ENCODE measurements around the gene GRIK4.

GRIK4 gene

DNA sequence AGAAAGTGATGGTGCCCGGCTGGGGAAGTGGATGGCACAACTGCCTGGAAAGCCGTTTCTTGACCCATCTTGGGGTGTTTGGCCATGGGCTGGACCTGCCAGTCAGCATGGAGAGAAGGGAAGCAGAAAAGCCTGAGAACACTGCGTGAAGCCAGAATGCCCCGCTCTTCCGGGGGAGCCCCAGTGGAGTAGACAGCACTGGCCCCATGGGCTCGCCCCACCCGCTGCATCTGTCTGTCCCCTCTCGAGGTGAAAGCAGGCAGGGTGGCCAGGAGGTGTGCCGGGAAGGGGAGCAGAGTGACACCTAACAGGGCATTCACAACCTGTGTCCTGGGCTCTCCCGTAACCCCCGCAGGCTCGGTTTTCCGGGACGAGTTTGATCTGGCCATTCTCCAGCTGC, 455.3 kb downstream of the GRIK4 start:
- TF ChIP-seq POLR2AphosphoS5 (IDR thresholded peaks at IDR 0.05; ENCODE audit: low read depth, low read length) (no peak), TAF1 (IDR thresholded peaks at IDR 0.05; ENCODE audit: borderline replicate concordance, insufficient read depth, low read length) (no peak), SIN3A (IDR thresholded peaks at IDR 0.05; ENCODE audit: borderline replicate concordance, insufficient read depth, low read length) (no peak), FOXP2 (optimal IDR thresholded peaks at IDR 0.05; ENCODE audit: borderline replicate concordance, extremely low read depth, extremely low read length, insufficient read depth) (no peak)
- TF ChIP-seq, protein P1, sequence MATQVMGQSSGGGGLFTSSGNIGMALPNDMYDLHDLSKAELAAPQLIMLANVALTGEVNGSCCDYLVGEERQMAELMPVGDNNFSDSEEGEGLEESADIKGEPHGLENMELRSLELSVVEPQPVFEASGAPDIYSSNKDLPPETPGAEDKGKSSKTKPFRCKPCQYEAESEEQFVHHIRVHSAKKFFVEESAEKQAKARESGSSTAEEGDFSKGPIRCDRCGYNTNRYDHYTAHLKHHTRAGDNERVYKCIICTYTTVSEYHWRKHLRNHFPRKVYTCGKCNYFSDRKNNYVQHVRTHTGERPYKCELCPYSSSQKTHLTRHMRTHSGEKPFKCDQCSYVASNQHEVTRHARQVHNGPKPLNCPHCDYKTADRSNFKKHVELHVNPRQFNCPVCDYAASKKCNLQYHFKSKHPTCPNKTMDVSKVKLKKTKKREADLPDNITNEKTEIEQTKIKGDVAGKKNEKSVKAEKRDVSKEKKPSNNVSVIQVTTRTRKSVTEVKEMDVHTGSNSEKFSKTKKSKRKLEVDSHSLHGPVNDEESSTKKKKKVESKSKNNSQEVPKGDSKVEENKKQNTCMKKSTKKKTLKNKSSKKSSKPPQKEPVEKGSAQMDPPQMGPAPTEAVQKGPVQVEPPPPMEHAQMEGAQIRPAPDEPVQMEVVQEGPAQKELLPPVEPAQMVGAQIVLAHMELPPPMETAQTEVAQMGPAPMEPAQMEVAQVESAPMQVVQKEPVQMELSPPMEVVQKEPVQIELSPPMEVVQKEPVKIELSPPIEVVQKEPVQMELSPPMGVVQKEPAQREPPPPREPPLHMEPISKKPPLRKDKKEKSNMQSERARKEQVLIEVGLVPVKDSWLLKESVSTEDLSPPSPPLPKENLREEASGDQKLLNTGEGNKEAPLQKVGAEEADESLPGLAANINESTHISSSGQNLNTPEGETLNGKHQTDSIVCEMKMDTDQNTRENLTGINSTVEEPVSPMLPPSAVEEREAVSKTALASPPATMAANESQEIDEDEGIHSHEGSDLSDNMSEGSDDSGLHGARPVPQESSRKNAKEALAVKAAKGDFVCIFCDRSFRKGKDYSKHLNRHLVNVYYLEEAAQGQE (IDR thresholded peaks at IDR 0.05; ENCODE audit: insufficient read depth in 1 of 2, low read depth in 2 of 2, low read length in 2 of 2) = no peak

DNA sequence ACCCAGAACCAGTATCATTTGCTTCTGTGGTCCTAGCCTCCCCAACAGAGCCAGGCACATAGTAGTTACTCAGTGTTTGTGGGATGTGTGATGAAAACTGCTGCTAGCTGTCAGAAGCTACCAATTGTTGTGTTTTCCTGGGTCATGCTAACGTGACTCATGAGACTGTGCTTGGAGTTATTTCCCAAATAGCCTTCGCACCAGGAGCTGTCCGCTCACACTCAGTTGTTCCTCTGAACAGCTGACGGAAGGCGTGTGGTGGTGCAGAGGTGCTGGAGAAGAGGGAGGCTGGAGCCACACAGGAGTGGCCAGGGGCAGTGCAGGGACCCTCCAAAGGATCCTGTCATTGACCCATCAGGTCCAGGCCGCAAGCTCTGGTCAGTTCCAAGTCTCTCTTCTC, 458.4 kb downstream of the GRIK4 start:
- TF ChIP-seq TAF1 (IDR thresholded peaks at IDR 0.05; ENCODE audit: borderline replicate concordance, insufficient read depth, low read length) (no peak), SIN3A (IDR thresholded peaks at IDR 0.05; ENCODE audit: borderline replicate concordance, insufficient read depth, low read length) (no peak), FOXP2 (optimal IDR thresholded peaks at IDR 0.05; ENCODE audit: borderline replicate concordance, extremely low read depth, extremely low read length, insufficient read depth) (no peak)
- TF ChIP-seq, protein P1 (IDR thresholded peaks at IDR 0.05; ENCODE audit: insufficient read depth in 1 of 2, low read depth in 2 of 2, low read length in 2 of 2) = peak in 1 of 2 experiments; percentile 65; a peak in 1 of 4 replicates

DNA sequence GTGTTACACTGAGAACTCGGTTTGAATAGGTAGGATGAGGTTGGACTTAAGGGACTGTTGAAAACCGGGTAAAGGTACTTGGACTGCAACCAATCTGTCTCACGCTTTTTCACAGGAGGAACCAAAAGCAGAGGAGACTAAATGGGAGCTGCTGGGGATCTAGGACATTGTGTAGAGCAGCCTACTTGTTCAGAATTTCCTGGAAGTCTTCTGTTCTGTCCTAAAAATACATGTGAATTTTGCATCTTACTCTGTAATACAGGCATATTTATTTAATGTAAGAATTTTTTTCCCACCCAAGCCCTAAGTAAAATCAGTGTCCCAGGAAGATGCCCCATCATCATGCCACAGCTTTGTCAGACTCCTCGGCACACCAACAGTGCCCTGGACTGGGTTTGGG, 460.3 kb downstream of the GRIK4 start:
- TF ChIP-seq TAF1 (IDR thresholded peaks at IDR 0.05; ENCODE audit: borderline replicate concordance, insufficient read depth, low read length) (no peak), SIN3A (IDR thresholded peaks at IDR 0.05; ENCODE audit: borderline replicate concordance, insufficient read depth, low read length) (no peak), POLR2AphosphoS5 (IDR thresholded peaks at IDR 0.05; ENCODE audit: low read depth, low read length) (no peak), FOXP2 (optimal IDR thresholded peaks at IDR 0.05; ENCODE audit: borderline replicate concordance, extremely low read depth, extremely low read length, insufficient read depth) (no peak)
- TF ChIP-seq, protein P1 (IDR thresholded peaks at IDR 0.05; ENCODE audit: insufficient read depth in 1 of 2, low read depth in 2 of 2, low read length in 2 of 2) = no peak

DNA sequence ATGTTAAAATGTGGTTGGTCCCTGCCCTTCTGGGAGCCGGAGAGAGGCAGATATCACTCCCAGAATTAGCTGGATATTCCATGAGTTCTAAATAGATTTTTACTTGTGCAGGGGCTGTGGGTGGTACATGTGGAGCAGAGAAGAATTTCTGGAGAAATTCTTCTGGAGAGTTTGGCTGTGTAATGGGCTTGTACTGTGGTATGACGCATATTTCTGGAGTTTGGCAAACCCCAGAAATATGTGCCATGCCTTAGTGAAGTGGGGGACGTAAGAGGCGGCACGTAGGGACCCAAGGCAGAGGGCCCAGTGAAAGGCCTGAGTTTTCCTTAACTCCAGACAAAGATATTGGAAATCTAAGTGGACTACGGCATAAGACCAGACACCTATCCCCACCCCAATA, 461.1 kb downstream of the GRIK4 start:
- TF ChIP-seq FOXP2 (optimal IDR thresholded peaks at IDR 0.05; ENCODE audit: borderline replicate concordance, extremely low read depth, extremely low read length, insufficient read depth) = no peak
- no peak for TF ChIP-seq TAF1 (IDR thresholded peaks at IDR 0.05; ENCODE audit: borderline replicate concordance, insufficient read depth, low read length)
- no peak for TF ChIP-seq SIN3A (IDR thresholded peaks at IDR 0.05; ENCODE audit: borderline replicate concordance, insufficient read depth, low read length)
- TF ChIP-seq POLR2AphosphoS5 (IDR thresholded peaks at IDR 0.05; ENCODE audit: low read depth, low read length) = no peak
- TF ChIP-seq, protein P1 (IDR thresholded peaks at IDR 0.05; ENCODE audit: insufficient read depth in 1 of 2, low read depth in 2 of 2, low read length in 2 of 2) = no peak

DNA sequence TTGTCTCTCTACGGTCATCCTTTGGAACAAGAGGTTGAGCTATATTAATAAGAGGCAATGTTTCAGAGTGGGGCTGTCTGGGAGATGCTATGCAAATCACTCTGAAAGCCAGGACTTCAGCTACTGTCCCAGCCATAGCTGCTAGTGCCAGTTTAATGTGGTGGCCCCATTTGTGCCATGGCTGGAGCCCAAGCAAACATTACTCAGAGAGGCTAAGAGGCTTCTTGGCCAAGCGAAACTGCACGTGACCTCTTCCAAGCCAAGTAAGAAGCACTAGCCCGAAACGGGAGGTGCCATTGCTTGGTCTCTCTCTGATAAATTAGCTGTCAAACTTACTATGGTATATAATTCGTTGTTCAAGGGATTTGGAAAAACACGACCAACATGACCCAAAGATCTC, 462.0 kb downstream of the GRIK4 start:
- TF ChIP-seq POLR2AphosphoS5 (IDR thresholded peaks at IDR 0.05; ENCODE audit: low read depth, low read length) = no peak
- TF ChIP-seq TAF1 (IDR thresholded peaks at IDR 0.05; ENCODE audit: borderline replicate concordance, insufficient read depth, low read length) = no peak
- TF ChIP-seq SIN3A (IDR thresholded peaks at IDR 0.05; ENCODE audit: borderline replicate concordance, insufficient read depth, low read length) = no peak
- no peak for TF ChIP-seq FOXP2 (optimal IDR thresholded peaks at IDR 0.05; ENCODE audit: borderline replicate concordance, extremely low read depth, extremely low read length, insufficient read depth)
- TF ChIP-seq, protein P1 (IDR thresholded peaks at IDR 0.05; ENCODE audit: insufficient read depth in 1 of 2, low read depth in 2 of 2, low read length in 2 of 2) = no peak

All from PFSK-1 (cell line).